Neural cell (in vitro differentiated cells): Measurements from ENCODE around the gene TECRL. TPM values are rescaled to one million over a fixed set of nuclear protein-coding genes. Genes with fewer than 3 reads are reported as not detected.

Experiments used
- H2AFZ ChIP-seq: fragments of 200-600, 300-800 bp; sonication (generic), shearing (Covaris generic); 2 replicates; pipeline ENCODE4 v1.6.0; 2014; ENCODE audit warnings: low read depth, mild to moderate bottlenecking, antibody characterized with exemption, low read length, moderate library complexity
- H3F3A ChIP-seq: fragments of 200-600 bp; shearing (Covaris generic); 2 replicates; pipeline ENCODE4 v1.6.1; 2016; ENCODE audit warnings: mild to moderate bottlenecking, moderate library complexity, mixed read lengths, antibody characterized with exemption, low read length; ENCODE audit not compliant: insufficient read depth, poor library complexity, severe bottlenecking
- H3K27ac ChIP-seq: fragments of 200-600, 300-800 bp; sonication (generic), shearing (Covaris generic); 2 replicates; pipeline ENCODE4 v1.5.1; 2014; ENCODE audit warnings: mild to moderate bottlenecking, low read length, moderate library complexity
- H3K27me3 ChIP-seq: fragments of 300-800, 200-600 bp; sonication (generic), shearing (Covaris generic); 2 replicates; pipeline ENCODE4 v1.6.0; 2014; ENCODE audit warnings: mild to moderate bottlenecking, low read depth, low read length, moderate library complexity; ENCODE audit not compliant: insufficient read depth
- H3K36me3 ChIP-seq: fragments of 300-800, 200-600 bp; sonication (generic), shearing (Covaris generic); 2 replicates; pipeline ENCODE4 v1.5.1; 2014; ENCODE audit warnings: mild to moderate bottlenecking, antibody characterized with exemption, low read length, moderate library complexity; ENCODE audit not compliant: insufficient read depth
- H3K4me2 ChIP-seq: fragments of 300-800, 200-600 bp; sonication (generic), shearing (Covaris generic); 2 replicates; pipeline ENCODE4 v1.6.0; 2014; ENCODE audit warnings: mild to moderate bottlenecking, low read length
- H3K4me3 ChIP-seq: fragments of 300-800, 200-600 bp; sonication (generic), shearing (Covaris generic); 2 replicates; pipeline ENCODE4 v1.5.1; 2014; ENCODE audit warnings: mild to moderate bottlenecking, low read length, moderate library complexity
- H3K79me2 ChIP-seq: fragments of 200-600 bp; shearing (Covaris generic); replicated peaks from 2 replicates; pipeline ENCODE4 v1.6.0; 2014; ENCODE audit warnings: mild to moderate bottlenecking, low read length, moderate library complexity; ENCODE audit not compliant: insufficient read depth
- H3K9ac ChIP-seq: fragments of 300-800, 200-600 bp; sonication (generic), shearing (Covaris generic); 2 replicates; pipeline ENCODE4 v1.6.1; 2016; ENCODE audit warnings: mild to moderate bottlenecking, low read length, mixed read lengths
- H3K9me2 ChIP-seq: fragments of 200-600 bp; shearing (Covaris generic); 2 replicates; pipeline ENCODE4 v1.6.1; 2016; ENCODE audit warnings: mild to moderate bottlenecking, low read length, mixed read lengths; ENCODE audit not compliant: insufficient read depth
- H3K9me3 ChIP-seq: fragments of 200-600, 300-800 bp; sonication (generic), shearing (Covaris generic); 2 replicates; pipeline ENCODE4 v1.6.1; 2016; ENCODE audit warnings: mild to moderate bottlenecking, mixed run types, low read length, moderate library complexity, mixed read lengths
- H4K20me1 ChIP-seq: fragments of 200-600 bp; shearing (Covaris generic); 2 replicates; pipeline ENCODE4 v1.6.1; 2016; ENCODE audit warnings: mild to moderate bottlenecking, mixed run types; ENCODE audit not compliant: insufficient read depth
- EP300 ChIP-seq: fragments of 450-650 bp; conservative IDR thresholded peaks from 2 replicates; pipeline ENCODE4 v1.6.1; 2014; ENCODE audit warnings: antibody characterized with exemption, mild to moderate bottlenecking, moderate library complexity; ENCODE audit not compliant: poor library complexity, severe bottlenecking
- EZH2 ChIP-seq: fragments of 200-600, 300-800 bp; shearing (Covaris generic), sonication (generic); IDR thresholded peaks from 2 replicates; pipeline ENCODE4 v1.6.1; 2014; ENCODE audit warnings: antibody characterized with exemption, low read length, borderline replicate concordance, mild to moderate bottlenecking; ENCODE audit not compliant: insufficient read depth, poor library complexity, severe bottlenecking
- MXI1 ChIP-seq: fragments of 450-650 bp; conservative IDR thresholded peaks from 2 replicates; pipeline ENCODE4 v1.6.1; 2014; ENCODE audit warnings: antibody characterized with exemption, mild to moderate bottlenecking; ENCODE audit not compliant: poor library complexity, severe bottlenecking
- RAD21 ChIP-seq: fragments of 450-650 bp; conservative IDR thresholded peaks from 2 replicates; pipeline ENCODE4 v1.6.1; 2014; ENCODE audit warnings: antibody characterized with exemption, mild to moderate bottlenecking, moderate library complexity
- SMC3 ChIP-seq: fragments of 450-650 bp; conservative IDR thresholded peaks from 2 replicates; pipeline ENCODE4 v1.6.1; 2014; ENCODE audit warnings: antibody characterized with exemption, mild to moderate bottlenecking, moderate library complexity; ENCODE audit not compliant: poor library complexity
- TAF1 ChIP-seq: IDR thresholded peaks from 2 replicates; pipeline ENCODE4 v1.6.1; 2012; ENCODE audit warnings: low read depth
- polyA minus RNA-seq: library from RNA; depleted of rRNA, polyadenylated mRNA; stranded (reverse); fragments of >200 nt; gene quantifications from 2 replicates; pipeline ENCODE4 v1.2.3, GENCODE V29; 2014
- polyA plus RNA-seq: library from polyadenylated mRNA; depleted of rRNA; stranded (reverse); fragments of >200 nt; gene quantifications from 2 replicates; pipeline ENCODE4 v1.2.3, GENCODE V29; 2014
- TF ChIP-seq, protein P1 (sequence below): fragments of 450-650 bp; IDR thresholded peaks from 2 replicates; pipeline ENCODE4 v1.5.1; 2014; ENCODE audit warnings: antibody characterized with exemption, mild to moderate bottlenecking, moderate library complexity; ENCODE audit not compliant: poor library complexity, severe bottlenecking
- TF ChIP-seq, protein P2 (sequence below): IDR thresholded peaks from 2 replicates; pipeline ENCODE4 v1.6.1; 2012; ENCODE audit warnings: borderline replicate concordance

The TECRL gene, protein sequence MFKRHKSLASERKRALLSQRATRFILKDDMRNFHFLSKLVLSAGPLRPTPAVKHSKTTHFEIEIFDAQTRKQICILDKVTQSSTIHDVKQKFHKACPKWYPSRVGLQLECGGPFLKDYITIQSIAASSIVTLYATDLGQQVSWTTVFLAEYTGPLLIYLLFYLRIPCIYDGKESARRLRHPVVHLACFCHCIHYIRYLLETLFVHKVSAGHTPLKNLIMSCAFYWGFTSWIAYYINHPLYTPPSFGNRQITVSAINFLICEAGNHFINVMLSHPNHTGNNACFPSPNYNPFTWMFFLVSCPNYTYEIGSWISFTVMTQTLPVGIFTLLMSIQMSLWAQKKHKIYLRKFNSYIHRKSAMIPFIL
- polyA plus RNA-seq (not detected in 2 replicates), polyA minus RNA-seq (not detected in 2 replicates)

DNA sequence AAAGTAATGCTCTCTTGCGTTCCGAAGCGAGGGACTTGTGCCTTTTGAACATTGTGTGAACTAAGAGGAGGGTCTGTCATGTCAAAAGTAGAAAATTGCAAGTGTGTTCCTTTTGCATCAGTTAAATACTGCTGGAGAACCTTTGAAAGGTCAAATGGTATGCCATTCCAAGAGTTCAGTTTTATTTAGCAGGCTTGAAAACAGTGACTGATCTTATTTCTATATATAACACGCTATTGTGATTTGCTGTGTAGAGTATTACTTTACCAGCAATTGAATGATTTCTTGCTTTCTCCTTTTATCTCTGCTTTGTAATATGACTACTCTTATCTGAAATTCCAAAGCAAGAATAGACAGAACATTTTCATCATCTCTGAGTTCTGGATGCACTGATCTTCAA, at the start of gene TECRL:
TECRL (minus strand) TSS at position 151 of the 400 bp plus-strand sequence; CDS start at position 52, 99 bp downstream.
- H2AFZ ChIP-seq, result no peak within 1 kb of the TSS

DNA sequence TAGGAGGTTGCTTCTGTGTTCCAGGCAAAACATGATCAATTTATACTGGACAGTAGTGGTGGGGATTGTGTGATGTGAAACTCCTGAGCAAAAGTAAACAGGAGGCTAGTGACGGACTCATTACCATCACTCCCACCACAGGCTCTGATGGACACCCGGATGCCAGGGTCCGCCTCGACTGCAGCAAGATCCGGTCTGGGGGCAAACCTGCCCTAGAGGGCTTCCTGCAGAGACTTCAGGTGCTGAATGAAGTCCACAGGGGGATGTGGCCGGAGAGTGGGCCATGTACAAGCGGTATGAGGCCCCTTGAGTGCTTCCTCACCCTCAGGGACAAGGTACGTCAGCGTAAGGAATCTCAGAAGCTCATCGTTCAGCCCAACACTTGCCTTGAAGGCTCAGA, 23.4 kb upstream of the TECRL start:
- no peak overlapping the region for H3K4me3 ChIP-seq
- H3K9me3 ChIP-seq, result no peaks in the 10 kb centered on the region
- H3K27ac ChIP-seq, result no peak overlapping the region
- H3F3A ChIP-seq, result no peaks in the 10 kb centered on the region
- no peak overlapping the region for H3K4me2 ChIP-seq
- no peaks in the 10 kb centered on the region for H3K36me3 ChIP-seq
- H2AFZ ChIP-seq, result no peak overlapping the region
- no peaks in the 10 kb centered on the region for H4K20me1 ChIP-seq
- H3K79me2 ChIP-seq, result no peaks in the 10 kb centered on the region
- H3K9ac ChIP-seq, result no peak overlapping the region
- TF ChIP-seq, protein P1, sequence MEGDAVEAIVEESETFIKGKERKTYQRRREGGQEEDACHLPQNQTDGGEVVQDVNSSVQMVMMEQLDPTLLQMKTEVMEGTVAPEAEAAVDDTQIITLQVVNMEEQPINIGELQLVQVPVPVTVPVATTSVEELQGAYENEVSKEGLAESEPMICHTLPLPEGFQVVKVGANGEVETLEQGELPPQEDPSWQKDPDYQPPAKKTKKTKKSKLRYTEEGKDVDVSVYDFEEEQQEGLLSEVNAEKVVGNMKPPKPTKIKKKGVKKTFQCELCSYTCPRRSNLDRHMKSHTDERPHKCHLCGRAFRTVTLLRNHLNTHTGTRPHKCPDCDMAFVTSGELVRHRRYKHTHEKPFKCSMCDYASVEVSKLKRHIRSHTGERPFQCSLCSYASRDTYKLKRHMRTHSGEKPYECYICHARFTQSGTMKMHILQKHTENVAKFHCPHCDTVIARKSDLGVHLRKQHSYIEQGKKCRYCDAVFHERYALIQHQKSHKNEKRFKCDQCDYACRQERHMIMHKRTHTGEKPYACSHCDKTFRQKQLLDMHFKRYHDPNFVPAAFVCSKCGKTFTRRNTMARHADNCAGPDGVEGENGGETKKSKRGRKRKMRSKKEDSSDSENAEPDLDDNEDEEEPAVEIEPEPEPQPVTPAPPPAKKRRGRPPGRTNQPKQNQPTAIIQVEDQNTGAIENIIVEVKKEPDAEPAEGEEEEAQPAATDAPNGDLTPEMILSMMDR, result no peak
- TF ChIP-seq SMC3 (no peak), TAF1 (no peak), EZH2 (no peak), MXI1 (no peak)
- TF ChIP-seq, protein P2, sequence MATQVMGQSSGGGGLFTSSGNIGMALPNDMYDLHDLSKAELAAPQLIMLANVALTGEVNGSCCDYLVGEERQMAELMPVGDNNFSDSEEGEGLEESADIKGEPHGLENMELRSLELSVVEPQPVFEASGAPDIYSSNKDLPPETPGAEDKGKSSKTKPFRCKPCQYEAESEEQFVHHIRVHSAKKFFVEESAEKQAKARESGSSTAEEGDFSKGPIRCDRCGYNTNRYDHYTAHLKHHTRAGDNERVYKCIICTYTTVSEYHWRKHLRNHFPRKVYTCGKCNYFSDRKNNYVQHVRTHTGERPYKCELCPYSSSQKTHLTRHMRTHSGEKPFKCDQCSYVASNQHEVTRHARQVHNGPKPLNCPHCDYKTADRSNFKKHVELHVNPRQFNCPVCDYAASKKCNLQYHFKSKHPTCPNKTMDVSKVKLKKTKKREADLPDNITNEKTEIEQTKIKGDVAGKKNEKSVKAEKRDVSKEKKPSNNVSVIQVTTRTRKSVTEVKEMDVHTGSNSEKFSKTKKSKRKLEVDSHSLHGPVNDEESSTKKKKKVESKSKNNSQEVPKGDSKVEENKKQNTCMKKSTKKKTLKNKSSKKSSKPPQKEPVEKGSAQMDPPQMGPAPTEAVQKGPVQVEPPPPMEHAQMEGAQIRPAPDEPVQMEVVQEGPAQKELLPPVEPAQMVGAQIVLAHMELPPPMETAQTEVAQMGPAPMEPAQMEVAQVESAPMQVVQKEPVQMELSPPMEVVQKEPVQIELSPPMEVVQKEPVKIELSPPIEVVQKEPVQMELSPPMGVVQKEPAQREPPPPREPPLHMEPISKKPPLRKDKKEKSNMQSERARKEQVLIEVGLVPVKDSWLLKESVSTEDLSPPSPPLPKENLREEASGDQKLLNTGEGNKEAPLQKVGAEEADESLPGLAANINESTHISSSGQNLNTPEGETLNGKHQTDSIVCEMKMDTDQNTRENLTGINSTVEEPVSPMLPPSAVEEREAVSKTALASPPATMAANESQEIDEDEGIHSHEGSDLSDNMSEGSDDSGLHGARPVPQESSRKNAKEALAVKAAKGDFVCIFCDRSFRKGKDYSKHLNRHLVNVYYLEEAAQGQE, result no peak
- no peaks in the 10 kb centered on the region for H3K9me2 ChIP-seq
- no peaks in the 10 kb centered on the region for H3K27me3 ChIP-seq

More for the DNA sequence above, at the start of gene TECRL:
- Histone ChIP-seq H3K79me2 (no peaks in the 10 kb centered on the region), H3K27ac (no peak within 1 kb of the TSS), H3F3A (no peaks in the 10 kb centered on the region), H4K20me1 (no peaks in the 10 kb centered on the region), H3K9me2 (no peaks in the 10 kb centered on the region), H3K4me3 (no peak within 1 kb of the TSS), H3K4me2 (no peak within 1 kb of the TSS), H3K36me3 (no peaks in the 10 kb centered on the region), H3K27me3 (no peaks in the 10 kb centered on the region), H3K9me3 (no peaks in the 10 kb centered on the region), H3K9ac (no peak within 1 kb of the TSS)
- TF ChIP-seq RAD21 (no peak), EP300 (no peak)
- TF ChIP-seq, protein P2, result no peak
